ENCODE results near the gene TSC22D2.

DNA sequence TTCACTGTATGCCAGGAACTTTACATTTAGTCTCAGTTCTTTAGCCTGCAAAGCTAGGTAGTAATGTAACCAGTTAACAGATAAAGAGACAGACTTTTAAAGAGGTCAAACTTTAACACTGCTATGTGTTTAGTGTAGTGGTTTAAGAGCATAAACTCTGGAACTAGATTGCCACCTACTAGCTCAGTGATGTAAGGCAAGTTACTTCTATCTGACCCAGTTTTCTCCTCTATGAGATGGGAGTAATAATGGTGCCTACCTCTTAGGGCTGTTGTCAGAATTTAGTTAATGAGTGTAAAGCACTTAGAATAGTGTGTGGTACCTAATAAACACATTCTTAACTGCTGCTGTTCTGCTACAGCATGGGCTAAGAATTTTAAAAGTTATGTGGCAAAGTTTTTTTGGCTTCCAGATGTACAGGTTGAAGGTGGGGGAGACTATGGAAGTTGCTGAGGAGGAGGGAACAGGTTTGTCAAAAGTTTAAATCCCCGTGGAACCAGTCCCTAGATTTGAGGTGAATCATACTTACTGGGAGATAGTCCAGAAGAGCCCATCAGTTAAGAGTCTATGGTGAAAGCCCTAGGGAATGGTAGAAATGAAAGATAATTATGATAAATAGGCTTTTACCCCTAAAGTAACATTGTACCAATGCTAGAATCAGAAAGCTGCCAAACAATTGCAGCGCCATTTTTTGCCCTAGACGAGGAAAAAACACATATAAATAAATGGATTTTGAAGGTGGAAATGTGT is 13.9 kb downstream of the TSC22D2 start:
- TF ChIP-seq POLR2A (IDR thresholded peaks at IDR 0.05): no peak
- TF ChIP-seq CTCF (IDR thresholded peaks at IDR 0.05): no peak
- TF ChIP-seq EP300 (IDR thresholded peaks at IDR 0.05): no peak
- no peak for TF ChIP-seq POLR2AphosphoS5 (IDR thresholded peaks at IDR 0.05)

All from stomach (tissue), 4 donors.